NCI-H69 (cell line): ENCODE data around the gene LRP2.
"Not testable (repeated sequence)": the region's sequence is repeated elsewhere in the genome, so short reads cannot be mapped to it uniquely, and the experiment has no call there.

Experiments used
- DNase-seq: peaks from one replicate; lab custom pipeline; 2025; lab: John Stamatoyannopoulos, UW

Gene LRP2

DNA sequence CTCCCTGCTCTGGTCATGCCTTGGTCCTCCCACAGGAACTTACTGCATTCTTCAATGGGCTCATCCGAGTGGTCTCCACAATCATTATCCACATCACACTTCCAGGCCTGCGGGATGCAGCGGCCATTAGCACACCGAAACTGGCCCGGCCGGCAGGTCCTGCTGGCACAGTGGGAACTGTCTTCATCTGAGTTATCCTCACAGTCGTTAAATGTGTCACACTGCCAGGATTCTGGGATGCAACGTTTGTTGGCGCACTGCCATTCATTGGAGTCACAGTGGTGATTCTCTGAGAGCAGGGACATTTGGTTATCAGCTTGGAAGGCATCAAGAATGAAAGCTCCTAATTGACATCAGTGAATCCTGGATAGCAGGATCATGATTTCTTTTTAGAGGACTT is 188.5 kb downstream of the LRP2 start:
- no peak for DNase-seq

DNA sequence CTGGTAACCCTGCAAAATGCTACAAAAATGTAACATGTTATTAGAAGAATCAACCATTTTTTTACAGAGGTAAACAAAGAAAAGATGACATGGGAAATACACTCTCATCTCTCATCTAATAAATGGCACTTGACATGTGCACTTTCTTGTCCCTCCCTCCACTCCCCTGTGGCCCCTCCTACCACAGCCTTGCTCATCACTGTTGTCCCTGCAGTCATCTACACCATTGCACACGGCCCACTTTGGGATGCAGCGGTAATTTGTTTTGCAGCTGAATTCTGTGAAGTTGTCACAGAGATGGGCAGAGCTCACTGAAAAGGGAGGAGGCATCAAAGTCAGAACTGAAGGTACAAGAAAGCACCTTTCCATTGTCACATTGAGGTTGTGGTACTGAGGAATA is 189.4 kb downstream of the LRP2 start:
- DNase-seq = no peak

DNA sequence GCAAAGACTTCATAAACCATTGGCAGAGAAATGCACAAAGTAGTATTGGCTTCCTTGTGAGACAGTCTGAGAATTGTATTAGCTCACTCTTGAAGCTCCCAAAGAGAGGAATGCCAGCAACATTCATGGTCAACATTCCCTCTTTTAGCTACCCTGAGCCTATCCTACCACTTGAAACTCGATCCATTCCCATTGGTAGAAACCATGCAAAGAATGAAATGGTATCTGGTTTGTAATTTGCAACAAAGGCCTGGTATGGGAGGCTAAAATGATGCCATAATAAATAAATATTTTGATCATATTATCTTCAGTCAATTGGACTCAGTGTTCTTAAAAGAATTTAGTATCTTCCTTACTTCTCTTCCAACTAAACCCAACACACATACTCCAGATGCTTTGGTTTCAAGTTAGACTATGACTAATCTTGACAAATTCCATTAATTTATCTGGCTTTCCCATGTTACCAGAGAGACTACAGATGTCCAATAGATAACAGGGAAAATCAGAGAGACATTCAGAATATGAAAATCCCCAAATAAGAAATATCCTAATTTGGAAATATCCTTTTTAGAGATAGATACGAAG is 190.1 kb downstream of the LRP2 start:
- no peak for DNase-seq

DNA sequence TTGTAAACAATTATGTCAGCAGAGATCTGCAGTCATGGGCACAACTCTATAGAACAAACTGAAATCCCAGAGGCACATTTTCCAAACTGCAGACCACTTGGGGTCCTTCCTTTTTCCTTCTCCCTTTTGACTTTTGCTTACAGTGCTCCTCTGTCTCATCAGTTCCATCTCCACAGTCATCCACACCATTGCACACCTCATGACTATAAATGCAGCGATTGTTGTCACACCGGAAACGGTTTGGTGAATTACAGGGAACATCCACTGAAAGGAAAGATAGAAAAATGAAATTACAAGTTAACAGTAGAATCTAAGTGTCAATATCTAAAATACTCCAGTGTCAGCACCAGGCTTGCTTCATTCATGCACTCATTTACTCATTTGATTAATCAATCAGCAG is 196.5 kb downstream of the LRP2 start:
- DNase-seq = no peak

DNA sequence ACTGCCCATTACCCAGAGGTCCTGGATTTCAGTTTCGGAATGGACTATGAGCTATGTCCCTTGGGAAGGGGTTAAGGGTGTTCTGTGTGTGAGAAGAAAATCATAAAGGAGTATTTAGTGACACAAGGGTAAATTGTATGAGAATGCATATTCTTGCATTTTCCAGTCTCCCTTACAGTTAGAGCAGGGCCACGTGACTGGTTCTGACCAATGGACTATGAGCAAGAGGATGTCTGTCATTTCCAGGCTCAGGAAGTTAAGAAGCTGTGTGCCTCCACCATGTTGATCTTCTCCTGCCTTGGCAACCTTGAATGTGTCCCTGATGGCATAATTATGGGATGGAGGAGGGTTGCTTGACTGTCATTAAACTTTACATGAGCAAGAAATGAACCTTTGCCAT is 198.0 kb downstream of the LRP2 start:
- DNase-seq = no peak

DNA sequence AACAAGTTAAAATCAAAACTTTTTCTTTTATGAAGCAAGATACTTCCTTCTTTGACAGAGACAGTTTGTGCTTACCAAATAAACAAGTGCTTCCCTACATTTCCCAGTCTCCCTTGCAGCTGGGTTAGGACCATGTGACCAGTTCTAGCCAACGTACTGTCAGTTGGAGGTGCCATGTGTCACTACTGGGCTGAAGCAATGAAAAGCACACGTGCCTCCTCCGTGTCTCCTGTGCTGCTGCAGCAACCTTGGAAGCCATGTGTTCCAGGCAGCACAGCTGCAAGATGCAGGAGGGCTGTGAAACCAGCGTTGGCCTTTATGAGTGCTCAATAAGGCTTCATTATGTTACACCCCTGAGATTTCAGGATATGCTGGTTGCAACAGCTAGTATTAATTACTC is 199.7 kb downstream of the LRP2 start:
- no peak for DNase-seq

DNA sequence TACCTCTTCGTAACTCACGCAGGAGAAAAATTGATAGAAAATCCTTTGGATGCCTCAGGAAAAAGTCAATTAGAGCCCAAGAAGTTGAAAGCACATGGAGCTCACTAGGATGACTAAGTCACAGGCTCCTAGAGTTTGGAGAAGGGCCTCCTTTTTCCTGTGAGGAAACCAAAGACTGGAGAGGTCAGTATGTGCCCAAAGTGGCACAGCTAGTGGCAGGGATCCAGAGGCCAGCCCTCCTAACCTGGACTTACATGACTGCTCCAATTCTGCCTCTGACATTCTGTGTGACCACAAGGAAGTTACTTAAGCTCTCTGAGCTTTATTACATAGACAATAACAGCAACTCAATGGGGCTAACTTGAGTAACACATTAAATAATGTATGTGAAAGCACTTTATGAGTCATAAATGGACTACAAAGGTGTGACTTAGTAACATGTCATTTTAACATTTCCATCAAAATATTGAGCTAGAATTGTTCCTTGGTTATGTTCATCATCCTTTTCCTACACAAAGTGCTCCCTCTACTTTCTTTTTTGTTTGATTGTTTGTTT is 201.3 kb downstream of the LRP2 start:
- no peak for DNase-seq

DNA sequence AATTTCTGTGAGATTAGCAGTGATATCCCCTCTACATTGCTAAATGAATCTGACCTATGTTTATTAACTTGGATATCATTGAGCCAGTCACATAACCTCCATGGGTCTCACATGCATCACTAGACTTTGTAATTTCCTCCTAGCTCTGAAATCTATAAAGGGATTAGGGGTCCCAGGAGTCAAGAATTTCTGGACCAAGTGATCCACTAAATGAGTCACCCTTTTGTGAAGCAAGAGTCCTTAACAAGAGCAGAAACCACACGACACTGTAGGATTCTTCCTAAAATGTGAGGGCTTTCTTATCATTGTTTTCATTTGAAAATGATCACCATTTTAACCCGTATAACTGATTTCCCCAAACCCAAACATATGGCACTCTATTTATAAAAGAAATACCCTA is 202.6 kb downstream of the LRP2 start:
- no peak for DNase-seq

DNA sequence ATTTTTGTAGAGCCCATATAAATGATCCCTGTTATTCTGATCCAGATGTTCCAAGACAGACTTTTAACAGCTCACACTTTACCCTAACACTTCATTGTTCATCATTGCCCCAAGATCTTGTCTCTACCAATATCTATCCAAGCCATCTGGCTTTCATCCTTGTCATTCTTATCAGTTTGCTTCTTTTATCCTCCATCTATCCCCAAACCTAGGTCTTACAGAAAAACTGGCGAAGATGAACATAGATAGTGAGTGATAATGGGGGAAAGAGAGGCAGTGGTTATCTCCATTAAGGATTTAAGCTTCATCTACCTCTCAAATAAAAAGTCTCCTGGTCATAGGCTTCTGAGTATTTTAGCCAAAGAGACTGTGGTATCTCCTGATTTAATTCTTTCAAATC is 203.5 kb downstream of the LRP2 start:
- DNase-seq = no peak

DNA sequence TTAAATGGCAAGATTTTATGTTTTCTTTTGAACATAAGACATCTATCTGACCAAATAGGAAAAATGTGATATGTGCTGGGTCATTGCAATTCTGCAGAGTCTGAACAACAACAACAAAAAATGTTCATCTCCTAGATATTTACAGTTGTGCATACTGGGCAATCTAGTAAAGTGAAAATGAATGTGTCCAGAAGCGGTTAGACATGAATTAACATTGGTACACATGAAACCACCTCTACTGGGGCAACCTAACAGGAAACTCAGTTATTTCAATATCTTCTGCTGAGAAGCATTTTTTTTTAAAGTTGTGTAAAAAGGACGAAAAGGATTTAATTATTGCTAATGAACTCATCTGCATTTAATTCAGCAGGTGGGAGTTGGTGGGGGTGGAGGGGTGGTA is 216.1 kb downstream of the LRP2 start:
- DNase-seq = no peak

DNA sequence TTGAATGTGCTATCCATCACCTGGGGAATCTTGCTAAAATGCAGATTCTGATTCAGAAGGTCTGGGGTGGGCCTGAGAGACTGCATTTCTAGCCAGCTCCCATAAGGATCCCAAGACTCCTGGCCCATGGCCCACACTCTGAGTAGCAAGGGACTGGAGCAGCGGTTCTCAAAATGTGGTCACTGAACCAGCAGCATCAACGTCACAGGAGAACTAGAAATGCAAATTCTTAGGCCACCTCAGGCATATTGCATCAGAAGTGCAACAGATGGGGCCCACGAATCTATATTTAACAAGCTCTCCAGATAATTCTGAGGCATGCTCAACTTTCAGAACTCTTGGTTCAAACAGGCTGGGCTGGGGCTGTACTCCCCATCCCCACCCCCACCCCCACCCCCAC is 218.3 kb downstream of the LRP2 start:
- no peak for DNase-seq

DNA sequence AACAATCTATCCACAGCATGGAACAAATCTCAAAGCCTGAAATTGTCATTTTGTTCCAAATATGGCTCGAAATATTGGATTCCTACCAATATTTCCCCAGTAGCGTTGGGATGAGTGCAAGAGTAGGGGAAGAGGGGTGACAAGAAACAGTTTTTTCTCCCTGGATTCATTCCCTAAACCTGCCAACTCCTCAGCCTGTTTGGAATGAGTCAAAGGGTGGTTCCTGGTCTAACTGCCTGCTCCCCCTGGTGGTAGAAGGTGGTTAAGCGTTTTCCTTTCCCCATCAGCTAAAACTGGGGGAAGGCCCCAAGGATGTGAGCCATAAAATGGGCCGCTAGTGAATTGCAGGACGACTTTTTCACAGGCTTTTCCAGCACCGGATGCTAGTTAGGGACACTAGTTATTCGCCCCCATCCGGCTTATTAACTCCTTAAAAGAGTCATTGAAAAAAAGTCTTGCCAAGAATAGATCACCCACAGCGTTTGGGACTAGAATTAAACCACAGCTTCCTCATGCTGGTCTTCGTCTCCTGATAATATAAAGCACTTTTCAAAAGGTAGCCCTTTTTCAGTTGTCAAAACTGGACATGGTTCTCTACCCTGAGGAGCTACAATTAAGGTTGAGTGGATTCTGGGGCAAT is 220.5 kb downstream of the LRP2 start:
- DNase-seq = peak; percentile 49

DNA sequence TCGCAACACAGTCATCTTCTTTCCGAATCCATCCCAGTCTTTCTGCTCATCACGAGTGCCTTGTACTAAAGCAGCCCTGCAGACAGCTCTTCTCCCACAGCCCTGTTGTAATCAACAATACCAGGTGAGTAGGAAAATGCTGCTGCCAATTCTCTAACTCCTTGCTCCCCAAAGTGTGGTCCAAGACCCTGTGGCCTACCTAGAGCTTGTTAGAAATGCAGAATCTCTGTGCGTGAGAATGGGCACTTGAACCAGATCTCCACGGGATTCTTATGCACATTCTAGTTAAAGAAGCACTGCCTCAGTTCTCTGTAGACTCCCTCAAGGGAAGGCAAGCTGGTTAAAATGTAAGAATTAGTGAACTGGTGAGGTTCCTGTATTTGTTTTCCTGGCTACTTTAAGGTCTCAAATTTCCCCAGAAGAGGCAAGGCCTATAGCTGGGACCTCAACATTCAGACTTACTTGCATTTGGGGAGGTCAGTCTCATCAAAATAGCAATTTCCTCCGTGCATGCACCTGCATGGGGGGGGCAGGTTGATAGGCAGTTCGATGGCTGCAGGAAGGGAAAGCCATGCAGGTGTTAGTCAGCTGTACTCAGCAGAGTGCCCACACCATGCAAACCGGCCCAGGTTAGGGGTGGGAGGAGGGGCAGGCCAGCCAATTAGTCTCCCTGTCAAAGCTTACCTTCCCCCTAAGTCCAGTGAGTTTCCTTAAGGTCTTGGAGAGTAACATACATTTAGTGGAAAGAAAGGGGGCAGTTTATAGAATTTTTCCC is 222.2 kb downstream of the LRP2 start:
- DNase-seq = no peak

DNA sequence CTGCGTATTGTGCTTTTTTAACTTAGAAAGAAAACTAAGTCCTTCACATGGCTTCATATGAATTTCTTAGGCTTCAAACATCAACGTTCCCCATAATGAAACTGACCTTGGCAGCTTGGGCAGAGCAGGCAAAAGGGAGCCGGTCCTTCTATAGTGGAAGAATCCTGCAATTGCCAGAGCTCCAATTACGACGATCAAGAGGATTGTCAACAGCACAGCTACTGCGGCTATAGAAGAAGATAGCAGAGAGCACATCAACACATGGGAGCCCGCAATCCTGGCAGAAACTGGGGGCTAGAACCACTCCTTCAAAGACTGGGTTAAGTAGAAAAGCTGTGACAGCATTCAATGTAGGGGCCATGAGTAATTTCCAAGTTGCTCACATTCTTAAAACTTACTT is 223.2 kb downstream of the LRP2 start:
- no peak for DNase-seq

DNA sequence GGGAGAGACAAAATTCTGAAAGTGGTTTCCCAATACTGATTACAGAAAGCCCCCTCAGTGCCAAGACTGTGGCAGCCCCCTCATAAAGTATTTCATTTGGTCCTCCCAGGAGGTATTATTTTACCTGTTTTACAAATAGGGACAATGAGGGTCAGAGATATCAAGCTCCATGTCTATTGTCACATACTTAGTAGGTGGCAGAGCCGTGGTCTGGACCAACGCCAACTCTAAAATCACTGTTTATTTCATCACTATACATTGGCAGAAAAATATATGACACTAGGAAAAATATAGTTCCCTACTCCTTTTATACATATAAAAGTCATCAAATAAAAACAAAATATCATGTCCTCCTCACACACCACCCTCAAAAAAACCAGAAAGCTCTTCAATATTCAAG is 224.4 kb downstream of the LRP2 start:
- no peak for DNase-seq

DNA sequence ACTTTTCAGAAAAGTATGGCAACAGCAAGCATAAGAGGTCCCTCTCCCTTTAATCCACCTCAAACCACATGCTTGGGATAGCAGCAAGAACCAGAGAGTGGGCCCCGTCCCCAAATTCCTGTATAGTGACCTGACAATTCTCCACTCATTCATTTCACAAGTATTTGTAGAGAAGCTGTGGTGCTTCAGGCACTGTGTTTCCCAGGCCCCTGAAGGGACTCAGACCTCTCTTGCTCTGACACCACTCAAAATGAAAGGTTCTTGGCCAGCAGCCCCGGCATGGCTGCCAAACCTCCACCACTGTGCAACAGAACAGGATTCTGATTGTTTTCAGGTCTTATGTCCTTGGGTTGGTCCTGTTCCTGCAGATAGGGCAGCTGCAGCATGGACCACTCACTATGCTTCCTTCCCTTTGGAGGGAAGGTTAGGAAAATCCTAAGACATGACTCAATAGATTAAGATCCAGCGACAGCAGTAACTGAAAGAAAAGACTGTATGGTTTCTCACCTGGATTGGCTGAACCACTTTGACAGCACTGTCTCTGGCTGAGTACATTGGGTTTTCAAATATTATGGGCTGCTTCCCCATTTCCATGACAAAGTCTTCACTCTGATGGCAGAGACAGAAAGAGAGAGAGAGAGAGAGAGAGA is 225.3 kb downstream of the LRP2 start:
- no peak for DNase-seq

DNA sequence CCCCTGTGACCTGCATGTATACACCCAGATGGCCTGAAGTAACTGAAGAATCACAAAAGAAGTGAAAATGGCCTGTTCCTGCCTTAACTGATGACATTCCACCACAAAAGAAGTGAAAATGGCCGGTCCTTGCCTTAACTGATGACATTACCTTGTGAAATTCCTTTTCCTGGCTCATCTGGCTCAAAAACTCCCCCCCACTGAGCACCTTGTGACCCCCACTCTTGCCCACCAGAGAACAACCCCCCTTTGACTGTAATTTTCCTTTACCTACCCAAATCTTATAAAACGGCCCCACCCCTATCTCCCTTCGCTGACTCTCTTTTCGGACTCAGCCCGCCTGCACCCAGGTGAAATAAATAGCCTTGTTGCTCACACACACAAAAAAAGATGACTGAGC is 225.9 kb downstream of the LRP2 start:
- not testable (repeated sequence) for DNase-seq

DNA sequence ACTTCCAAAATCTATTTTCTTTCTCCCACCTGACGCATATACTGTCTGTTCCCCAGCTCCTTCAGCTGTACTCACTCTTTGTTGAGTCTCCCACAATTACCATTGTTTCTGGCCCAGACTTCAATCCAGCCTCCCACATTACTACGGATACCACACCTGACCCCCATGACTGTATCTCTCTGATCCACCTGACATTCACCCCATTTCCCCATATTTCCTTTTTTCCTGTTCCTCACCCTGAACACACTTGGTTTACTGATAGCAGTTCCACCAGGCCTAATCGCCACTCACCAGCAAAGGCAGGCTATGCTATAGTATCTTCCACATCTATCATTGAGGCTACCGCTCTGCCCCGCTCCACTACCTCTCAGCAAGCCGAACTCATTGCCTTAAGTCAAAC is 228.1 kb downstream of the LRP2 start:
- DNase-seq = not testable (repeated sequence)

DNA sequence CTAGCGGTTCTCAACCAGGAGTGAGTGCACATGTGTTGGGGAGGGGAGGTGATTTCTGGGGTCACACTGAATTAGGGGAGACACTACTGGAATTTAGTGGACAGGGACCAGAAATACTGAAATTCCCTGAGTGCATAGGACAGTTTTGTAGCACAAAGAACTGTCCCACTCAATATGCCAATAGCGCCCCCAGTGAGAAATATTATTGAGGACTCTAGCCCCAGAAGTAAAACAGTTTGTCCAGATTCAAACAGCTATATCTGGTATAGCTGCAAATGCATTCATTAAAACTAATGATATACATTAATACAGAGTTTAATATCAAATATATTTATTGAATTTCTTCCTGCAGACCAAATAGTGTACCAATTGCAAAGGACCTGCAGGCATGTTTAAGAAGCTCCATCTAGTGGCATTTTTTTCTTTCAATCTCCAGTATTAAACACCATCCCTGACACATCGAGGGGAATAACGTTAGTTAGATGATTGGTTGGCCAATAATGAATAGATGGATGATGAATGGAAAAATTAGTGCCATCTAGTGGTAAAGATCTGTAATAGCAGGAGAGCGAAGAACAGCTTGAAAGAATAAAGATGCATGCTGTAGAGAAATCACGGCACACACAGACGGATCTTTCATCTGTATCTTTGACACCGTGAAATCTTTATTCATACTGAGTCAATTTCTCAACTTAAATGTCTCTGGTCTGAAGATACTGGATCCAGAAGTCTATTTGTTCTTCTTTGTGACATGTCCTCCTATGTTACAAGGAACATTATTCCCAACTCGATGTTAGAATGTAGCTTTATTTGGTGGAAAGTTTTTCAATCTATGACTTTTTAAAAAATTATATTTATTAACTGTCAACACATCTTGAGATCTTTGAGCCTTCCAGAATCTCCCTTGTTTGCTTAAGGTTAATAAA is 230.5 kb downstream of the LRP2 start:
- DNase-seq = peak; percentile 49

DNA sequence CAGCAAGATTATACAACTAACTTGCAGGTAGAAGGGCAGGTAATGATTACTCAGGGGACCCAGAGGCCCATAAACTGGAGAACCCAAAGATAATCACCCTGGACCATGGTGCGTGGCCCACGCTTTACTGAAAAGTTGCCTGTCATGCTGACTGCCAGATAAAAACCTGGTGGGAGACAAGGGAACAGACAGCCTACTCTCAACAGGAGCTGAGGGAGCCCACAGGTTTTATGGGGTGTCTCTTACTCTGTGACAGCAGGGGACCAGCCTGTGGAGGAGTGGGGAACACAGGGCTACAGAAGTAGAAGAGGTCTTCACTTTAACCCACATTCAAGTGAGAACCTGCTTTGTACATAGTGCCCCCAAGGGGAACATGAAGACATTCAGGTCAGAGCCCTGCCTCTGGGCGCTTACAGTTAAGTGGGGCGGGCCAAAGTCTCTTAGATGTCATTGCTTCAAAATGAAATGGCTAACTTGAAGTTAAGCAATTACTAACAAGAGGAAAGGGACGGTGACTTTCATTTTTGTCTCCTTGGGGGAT is 232.6 kb downstream of the LRP2 start:
- DNase-seq = no peak

DNA sequence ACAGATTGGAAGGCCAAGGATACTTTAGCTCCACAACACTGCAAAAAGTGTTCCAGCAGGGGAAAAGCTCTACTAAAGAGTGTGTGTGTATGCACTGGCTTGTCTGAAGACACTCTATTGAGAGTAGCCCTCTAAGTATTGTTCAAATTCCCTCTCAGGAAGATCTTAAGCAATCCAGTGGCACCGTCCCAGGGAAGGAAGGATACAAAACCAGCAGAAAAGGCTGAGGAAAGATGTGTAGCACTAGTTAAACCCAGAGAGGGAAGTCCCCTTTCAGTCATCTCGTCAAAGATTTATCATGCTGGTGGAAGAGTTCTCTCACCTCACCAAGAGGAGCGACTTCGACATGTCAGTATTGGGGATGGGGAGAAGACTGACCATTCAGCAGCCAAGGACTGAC is 242.5 kb downstream of the LRP2 start:
- DNase-seq = no peak
